Measurements from ENCODE around the gene ACO2. TPM values are rescaled to one million over a fixed set of nuclear protein-coding genes. Genes with fewer than 3 reads are reported as not detected.

The ACO2 gene
- total and polyA plus RNA-seq, 2 of the 13 experiments (the other 11 are each of a cell fraction or from before 2014, with no cell fraction given), result 19.2 to 45.6 TPM

GRCh38 chr22:41444360-41445128 is 24.4 kb upstream of the ACO2 start (continued):
- TF ChIP-seq KDM6A (CRISPR knock-in tag; IDR thresholded peaks at IDR 0.05; ENCODE audit: low read depth) (no peak), MAFK (conservative IDR thresholded peaks at IDR 0.05 in 1 of 2, IDR thresholded peaks at IDR 0.05 in 1 of 2; ENCODE audit: low read length in 2 of 2) (no peak), RXRA (CRISPR knock-in tag; IDR thresholded peaks at IDR 0.05) (0 out of 2 replicates have a peak, but pooled peaks have one; percentile 27), TFE3 (CRISPR knock-in tag; IDR thresholded peaks at IDR 0.05) (0 out of 2 replicates have a peak, but pooled peaks have one; percentile 17), HMGXB3 (CRISPR knock-in tag; IDR thresholded peaks at IDR 0.05; ENCODE audit: borderline replicate concordance) (peak; percentile 21; the same call in 1 of the 2 replicates), ZNF547 (CRISPR knock-in tag; IDR thresholded peaks at IDR 0.05) (peak; percentile 36; the same call in 1 of the 2 replicates), HDAC1 (CRISPR knock-in tag; IDR thresholded peaks at IDR 0.05) (peak; percentile 38; the same call in 1 of the 2 replicates), DRAP1 (CRISPR knock-in tag; IDR thresholded peaks at IDR 0.05) (peak; percentile 54), ZNF724P (CRISPR knock-in tag; IDR thresholded peaks at IDR 0.05; ENCODE audit: borderline replicate concordance) (no peak), ZNF614 (CRISPR knock-in tag; IDR thresholded peaks at IDR 0.05; ENCODE audit: borderline replicate concordance) (no peak), THAP9 (CRISPR knock-in tag; IDR thresholded peaks at IDR 0.05; ENCODE audit: borderline replicate concordance) (0 out of 2 replicates have a peak, but pooled peaks have one; percentile 27), PAXIP1 (CRISPR knock-in tag; conservative IDR thresholded peaks at IDR 0.05) (peak; percentile 34; the same call in 1 of the 2 replicates), MED8 (CRISPR knock-in tag; IDR thresholded peaks at IDR 0.05; ENCODE audit: insufficient replicate concordance) (no peak), HNRNPLL (IDR thresholded peaks at IDR 0.05; ENCODE audit: low read depth, low read length, poor library complexity, severe bottlenecking) (peak; percentile 52), ZNF232 (CRISPR knock-in tag; IDR thresholded peaks at IDR 0.05; ENCODE audit: borderline replicate concordance) (no peak)

Measured in HepG2 (cell line).